GM12801 (cell line): ENCODE results near the gene ZNF518A.

Source experiments
- CTCF ChIP-seq: IDR thresholded peaks from one replicate; pipeline ENCODE4 v1.5.1; 2011; ENCODE audit warnings: control low read depth; ENCODE audit not compliant: insufficient read length; ENCODE audit errors: extremely low read depth

The ZNF518A gene

GRCh38 chr10:96093948-96094347 lies 36.1 kb upstream of the ZNF518A start:
- no peak for TF ChIP-seq CTCF

- TF ChIP-seq CTCF, result no peak
Observed at GRCh38 chr10:96096958-96097357, 33.1 kb upstream of the ZNF518A start.

GRCh38 chr10:96097865-96098264 lies 32.2 kb upstream of the ZNF518A start:
- no peak for TF ChIP-seq CTCF

- TF ChIP-seq CTCF, result no peak
Observed at GRCh38 chr10:96107623-96108038, 22.5 kb upstream of the ZNF518A start.

- TF ChIP-seq CTCF, result no peak
Observed at GRCh38 chr10:96112531-96112930, 17.6 kb upstream of the ZNF518A start.

GRCh38 chr10:96118604-96119450 lies 11.3 kb upstream of the ZNF518A start:
- no peak for TF ChIP-seq CTCF

- TF ChIP-seq CTCF, result no peak
Observed at GRCh38 chr10:96122824-96123223, 7.3 kb upstream of the ZNF518A start.
